Endothelial cell (in vitro differentiated cells): ENCODE measurements around the gene ARHGAP44. TPM values are rescaled to one million over a fixed set of nuclear protein-coding genes. Genes with fewer than 3 reads are reported as not detected.
"Not testable (repeated sequence)": the region's sequence is repeated elsewhere in the genome, so short reads cannot be mapped to it uniquely, and the experiment has no call there.

Experiments used
- DNase-seq: peaks from one replicate; pipeline ENCODE4 v3.0.0; 2021; ENCODE audit warnings: low spot score
- H3K27ac Mint-ChIP-seq: one replicate; pipeline ENCODE4 v1.8.0; 2021; ENCODE audit warnings: mixed read lengths, inconsistent platforms; ENCODE audit not compliant: unreplicated experiment
- H3K27me3 Mint-ChIP-seq: one replicate; pipeline ENCODE4 v1.8.0; 2021; ENCODE audit warnings: mild to moderate bottlenecking, moderate library complexity, mixed read lengths, inconsistent platforms; ENCODE audit not compliant: unreplicated experiment
- H3K36me3 Mint-ChIP-seq: one replicate; pipeline ENCODE4 v1.8.0; 2021; ENCODE audit warnings: mild to moderate bottlenecking, low read depth, mixed read lengths, inconsistent platforms; ENCODE audit not compliant: unreplicated experiment
- H3K4me1 Mint-ChIP-seq: one replicate; pipeline ENCODE4 v1.8.0; 2021; ENCODE audit warnings: mild to moderate bottlenecking, mixed read lengths, inconsistent platforms; ENCODE audit not compliant: unreplicated experiment
- H3K4me3 Mint-ChIP-seq: one replicate; pipeline ENCODE4 v1.8.0; 2021; ENCODE audit warnings: mild to moderate bottlenecking, mixed read lengths, inconsistent platforms; ENCODE audit not compliant: unreplicated experiment
- H3K9me3 Mint-ChIP-seq: one replicate; pipeline ENCODE4 v1.8.0; 2021; ENCODE audit warnings: mixed read lengths, inconsistent platforms; ENCODE audit not compliant: unreplicated experiment
- CTCF ChIP-seq: fragments of 200-600 bp; sonication (generic); IDR thresholded peaks from one replicate; pipeline ENCODE4 v1.5.0; 2021; ENCODE audit warnings: antibody characterized with exemption; ENCODE audit not compliant: unreplicated experiment
- total RNA-seq: library from RNA; stranded (reverse); fragmentation: NEBNext Ultra II Directional; extraction: Animal tissue kit (Norgen Biotek cat#: 25700); gene quantifications from one replicate; pipeline ENCODE4 v1.2.1, GENCODE V29; 2021; ENCODE audit not compliant: unreplicated experiment

ARHGAP44 gene
- total RNA-seq, 1 donor from 2014 or later = 11.5 TPM

GRCh38 chr17:12865769-12866168 is 76.5 kb downstream of the ARHGAP44 start:
- no peak for DNase-seq
- no peak overlapping the region for H3K27ac Mint-ChIP-seq
- no peaks in the 10 kb centered on the region for H3K36me3 Mint-ChIP-seq
- peaks cover 5% of the 10 kb centered on the region for H3K4me1 Mint-ChIP-seq
- H3K9me3 Mint-ChIP-seq = no peaks in the 10 kb centered on the region
- no peak for TF ChIP-seq CTCF
- no peak overlapping the region for H3K4me3 Mint-ChIP-seq
- H3K27me3 Mint-ChIP-seq = no peaks in the 10 kb centered on the region

GRCh38 chr17:12866244-12866643 is 76.9 kb downstream of the ARHGAP44 start:
- no peaks in the 10 kb centered on the region for H3K27me3 Mint-ChIP-seq
- no peak overlapping the region for H3K27ac Mint-ChIP-seq

GRCh38 chr17:12867726-12868125 is 78.4 kb downstream of the ARHGAP44 start:
- no peak for DNase-seq
- no peaks in the 10 kb centered on the region for H3K27me3 Mint-ChIP-seq
- no peaks in the 10 kb centered on the region for H3K9me3 Mint-ChIP-seq
- no peak overlapping the region for H3K4me3 Mint-ChIP-seq
- no peak overlapping the region for H3K27ac Mint-ChIP-seq
- H3K36me3 Mint-ChIP-seq = no peaks in the 10 kb centered on the region
- no peak for TF ChIP-seq CTCF
- H3K4me1 Mint-ChIP-seq = peaks cover 5% of the 10 kb centered on the region

More at GRCh38 chr17:12866244-12866643, 76.9 kb downstream of the ARHGAP44 start:
- Mint-ChIP-seq H3K36me3 (no peaks in the 10 kb centered on the region), H3K9me3 (no peaks in the 10 kb centered on the region), H3K4me3 (no peak overlapping the region), H3K4me1 (peaks cover 5% of the 10 kb centered on the region)
- TF ChIP-seq CTCF = no peak
- DNase-seq = no peak

GRCh38 chr17:12873415-12874125 is 84.3 kb downstream of the ARHGAP44 start:
- not testable (repeated sequence) for H3K27ac Mint-ChIP-seq, DNase-seq, H3K4me1 Mint-ChIP-seq, H3K27me3 Mint-ChIP-seq, H3K9me3 Mint-ChIP-seq, H3K36me3 Mint-ChIP-seq, H3K4me3 Mint-ChIP-seq

GRCh38 chr17:12877953-12878669 is 88.8 kb downstream of the ARHGAP44 start:
- Mint-ChIP-seq H3K4me3 (no peak overlapping the region), H3K27ac (no peak overlapping the region), H3K36me3 (no peaks in the 10 kb centered on the region), H3K4me1 (no peaks in the 10 kb centered on the region), H3K9me3 (no peaks in the 10 kb centered on the region), H3K27me3 (no peaks in the 10 kb centered on the region)
- no peak for DNase-seq
- no peak for TF ChIP-seq CTCF

GRCh38 chr17:12879096-12879495 is 89.8 kb downstream of the ARHGAP44 start:
- H3K27me3 Mint-ChIP-seq, DNase-seq, H3K4me3 Mint-ChIP-seq, H3K4me1 Mint-ChIP-seq, H3K27ac Mint-ChIP-seq, H3K36me3 Mint-ChIP-seq, H3K9me3 Mint-ChIP-seq: not testable (repeated sequence)
